Fibroblast of skin of abdomen (primary cell): Measurements from ENCODE around the gene EXOSC3.

ENCODE experiments used
- DNase-seq: peaks from one replicate; pipeline ENCODE4 v3.0.0-alpha.2; 2013

EXOSC3 gene

GRCh38 chr9:37732086-37732741, 52.6 kb downstream of the EXOSC3 start:
- no peak for DNase-seq

GRCh38 chr9:37730839-37731238, 54.0 kb downstream of the EXOSC3 start:
- DNase-seq, result no peak

GRCh38 chr9:37730256-37730655, 54.6 kb downstream of the EXOSC3 start:
- DNase-seq, result peak; percentile 18
